Esophagus squamous epithelium (tissue), 5 donors: ENCODE measurements around the gene HOXC5. TPM values are rescaled to one million over a fixed set of nuclear protein-coding genes. Genes with fewer than 3 reads are reported as not detected.
A peak's percentile ranks its signal among the peaks of the same experiment; 100 is the strongest.

Experiments
- DNase-seq: peaks from one replicate; lab custom pipeline; 2025; lab: John Stamatoyannopoulos, UW
- H3K27ac ChIP-seq, 4 donors: fragments of 200-600 bp; sonication (generic); one replicate each; pipeline ENCODE4 v1.5.1; 2016 to 2019; ENCODE audit warnings: mild to moderate bottlenecking in 1 of 4
- H3K27me3 ChIP-seq, 4 donors: fragments of 200-600 bp; sonication (generic); 1 replicate in 3 of 4; 2 replicates in 1 of 4; pipeline versions ENCODE4 v1.5.1 to v1.6.0; 2017 to 2021; ENCODE audit warnings: antibody characterized with exemption in 1 of 4
- H3K36me3 ChIP-seq, 3 donors: fragments of 200-600 bp; sonication (generic); one replicate each; pipeline ENCODE4 v1.5.1; 2016 to 2019
- H3K4me1 ChIP-seq, 3 donors: fragments of 200-600 bp; sonication (generic); one replicate each; pipeline ENCODE4 v1.5.1; 2017 to 2019
- H3K4me3 ChIP-seq, 4 donors: fragments of 200-600 bp; sonication (generic); 1 replicate in 3 of 4; 2 replicates in 1 of 4; pipeline ENCODE4 v1.5.1; 2016 to 2019; ENCODE audit warnings: mild to moderate bottlenecking in 2 of 4, moderate library complexity in 1 of 4
- H3K9me3 ChIP-seq, 3 donors: fragments of 200-600 bp; sonication (generic); one replicate each; pipeline ENCODE4 v1.5.1; 2016 to 2019
- POLR2A ChIP-seq, 4 donors: fragments of 450-650 bp; IDR thresholded peaks; one replicate each; pipeline ENCODE4 v1.6.1; 2017; ENCODE audit warnings: antibody characterized with exemption in 4 of 4, mild to moderate bottlenecking in 4 of 4, moderate library complexity in 3 of 4
- WGBS, 2 donors: methylation state at CpG; one replicate each; pipeline ENCODE4 v1.1.5; 2018; 5-methylcytosine and 5-hydroxymethylcytosine counted together
- intact Hi-C: fragments of 100-400 bp; cut with DNase I; formaldehyde crosslinking; loops from one replicate; pipeline ENCODE4 v1.15.0; 2022
- total RNA-seq, 4 donors: library from RNA; depleted of rRNA; stranded (reverse); fragments of >200 nt; gene quantifications; one replicate each; pipeline ENCODE4 v1.1.0, GENCODE V29; 2016
- TF ChIP-seq, protein P1 (sequence below), 6 experiments: fragments of 450-650 bp in 4 of 6; fragments of 200-600 bp in 2 of 6; sonication (generic) in 2 of 6; IDR thresholded peaks; one replicate each; pipeline ENCODE4 v1.5.1; 2016 to 2019; ENCODE audit warnings: antibody characterized with exemption in 6 of 6, mild to moderate bottlenecking in 4 of 6, moderate library complexity in 4 of 6
- donor health status: DM: yes; HTN: yes; CAD: no.

The HOXC5 gene
- total RNA-seq, 4 donors from 2014 or later: 0.31 to 1.1 TPM; not detected in 2

DNA sequence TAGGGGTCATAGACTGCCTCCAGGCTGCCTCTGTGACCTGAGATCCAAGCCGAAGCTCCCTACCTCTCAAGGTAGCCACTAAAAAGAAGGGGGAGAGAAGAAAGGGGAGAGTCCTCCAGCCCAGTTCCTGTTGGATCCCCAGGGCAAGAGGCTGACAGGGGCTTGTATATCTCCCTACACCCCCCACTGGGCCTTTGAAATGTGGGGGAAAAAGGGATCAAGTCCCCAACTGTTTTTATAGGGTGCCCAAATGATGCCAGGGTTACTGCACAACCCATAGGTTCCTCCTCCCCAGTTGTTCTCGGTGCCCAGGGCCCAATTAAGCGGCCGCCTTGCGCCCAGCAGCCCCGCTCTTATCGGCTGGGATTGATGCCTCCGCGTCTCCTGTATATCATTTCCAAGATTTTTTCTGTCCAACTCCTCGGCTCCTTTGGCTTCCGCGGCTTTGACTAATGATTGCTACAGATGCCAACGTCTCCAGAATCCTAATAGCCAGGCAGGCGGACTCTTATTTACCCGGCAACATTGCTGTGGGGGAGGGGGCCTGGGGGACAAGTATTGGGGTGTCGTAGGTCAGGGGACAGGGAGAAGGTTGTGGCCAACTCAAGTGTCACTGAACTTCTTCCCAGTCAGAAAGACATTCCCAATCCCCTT is 13.1 kb downstream of the HOXC5 start:
- 31 to 38% methylated on average over 15 to 16 of the region's 16 CpGs for WGBS, 2 donors
- intact Hi-C loops: no loop called here
- Histone ChIP-seq H3K36me3 (no peaks in the 10 kb centered on the region), H3K27me3 (peaks cover 0 to 83% (median 3%) of the 10 kb centered on the region in 4 donors), H3K4me1 (peaks cover 3 to 86% (median 4%) of the 10 kb centered on the region in 3 donors), H3K27ac (peak overlapping the region in 3 of 4 donors; percentile 77 to 96 (median 85)), H3K9me3 (no peaks in the 10 kb centered on the region), H3K4me3 (peak overlapping the region in 3 of 4 donors; percentile 46 to 60 (median 51))
- DNase-seq: no peak
- TF ChIP-seq POLR2A (IDR thresholded peaks at IDR 0.05): no peak
- TF ChIP-seq, protein P1, sequence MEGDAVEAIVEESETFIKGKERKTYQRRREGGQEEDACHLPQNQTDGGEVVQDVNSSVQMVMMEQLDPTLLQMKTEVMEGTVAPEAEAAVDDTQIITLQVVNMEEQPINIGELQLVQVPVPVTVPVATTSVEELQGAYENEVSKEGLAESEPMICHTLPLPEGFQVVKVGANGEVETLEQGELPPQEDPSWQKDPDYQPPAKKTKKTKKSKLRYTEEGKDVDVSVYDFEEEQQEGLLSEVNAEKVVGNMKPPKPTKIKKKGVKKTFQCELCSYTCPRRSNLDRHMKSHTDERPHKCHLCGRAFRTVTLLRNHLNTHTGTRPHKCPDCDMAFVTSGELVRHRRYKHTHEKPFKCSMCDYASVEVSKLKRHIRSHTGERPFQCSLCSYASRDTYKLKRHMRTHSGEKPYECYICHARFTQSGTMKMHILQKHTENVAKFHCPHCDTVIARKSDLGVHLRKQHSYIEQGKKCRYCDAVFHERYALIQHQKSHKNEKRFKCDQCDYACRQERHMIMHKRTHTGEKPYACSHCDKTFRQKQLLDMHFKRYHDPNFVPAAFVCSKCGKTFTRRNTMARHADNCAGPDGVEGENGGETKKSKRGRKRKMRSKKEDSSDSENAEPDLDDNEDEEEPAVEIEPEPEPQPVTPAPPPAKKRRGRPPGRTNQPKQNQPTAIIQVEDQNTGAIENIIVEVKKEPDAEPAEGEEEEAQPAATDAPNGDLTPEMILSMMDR (IDR thresholded peaks at IDR 0.05): no peak

DNA sequence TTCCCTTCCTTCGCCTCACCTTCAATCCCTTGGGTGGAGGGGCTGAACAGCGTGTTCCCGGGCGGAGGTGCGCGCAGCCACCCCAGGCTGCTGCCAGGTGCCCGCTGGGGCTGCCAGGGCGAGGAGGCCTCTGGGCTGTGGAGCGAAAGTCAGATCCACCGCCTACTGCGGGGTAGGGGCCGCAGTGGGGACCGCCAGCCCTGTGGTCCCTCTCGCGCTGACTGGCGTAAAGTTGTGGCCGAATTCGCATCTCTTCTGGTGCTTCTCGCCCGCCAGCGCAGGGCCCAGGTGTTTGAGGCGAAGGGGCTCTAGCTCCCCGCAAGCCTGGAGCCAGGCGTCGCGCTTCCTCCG is 13.9 kb downstream of the HOXC5 start:
- intact Hi-C loops: no loop called here
- Histone ChIP-seq H3K4me3 (peak overlapping the region; percentile 33 to 60 (median 48)), H3K27me3 (peaks cover 0 to 85% (median 2%) of the 10 kb centered on the region in 4 donors), H3K27ac (peak overlapping the region; percentile 68 to 96 (median 81)), H3K9me3 (no peaks in the 10 kb centered on the region), H3K4me1 (peaks cover 3 to 87% (median 8%) of the 10 kb centered on the region in 3 donors), H3K36me3 (no peaks in the 10 kb centered on the region)
- 22 to 34% methylated on average over 9 to 14 of the region's 27 CpGs for WGBS, 2 donors
- TF ChIP-seq POLR2A (IDR thresholded peaks at IDR 0.05): no peak
- TF ChIP-seq, protein P1 (IDR thresholded peaks at IDR 0.05): no peak
- no peak for DNase-seq

DNA sequence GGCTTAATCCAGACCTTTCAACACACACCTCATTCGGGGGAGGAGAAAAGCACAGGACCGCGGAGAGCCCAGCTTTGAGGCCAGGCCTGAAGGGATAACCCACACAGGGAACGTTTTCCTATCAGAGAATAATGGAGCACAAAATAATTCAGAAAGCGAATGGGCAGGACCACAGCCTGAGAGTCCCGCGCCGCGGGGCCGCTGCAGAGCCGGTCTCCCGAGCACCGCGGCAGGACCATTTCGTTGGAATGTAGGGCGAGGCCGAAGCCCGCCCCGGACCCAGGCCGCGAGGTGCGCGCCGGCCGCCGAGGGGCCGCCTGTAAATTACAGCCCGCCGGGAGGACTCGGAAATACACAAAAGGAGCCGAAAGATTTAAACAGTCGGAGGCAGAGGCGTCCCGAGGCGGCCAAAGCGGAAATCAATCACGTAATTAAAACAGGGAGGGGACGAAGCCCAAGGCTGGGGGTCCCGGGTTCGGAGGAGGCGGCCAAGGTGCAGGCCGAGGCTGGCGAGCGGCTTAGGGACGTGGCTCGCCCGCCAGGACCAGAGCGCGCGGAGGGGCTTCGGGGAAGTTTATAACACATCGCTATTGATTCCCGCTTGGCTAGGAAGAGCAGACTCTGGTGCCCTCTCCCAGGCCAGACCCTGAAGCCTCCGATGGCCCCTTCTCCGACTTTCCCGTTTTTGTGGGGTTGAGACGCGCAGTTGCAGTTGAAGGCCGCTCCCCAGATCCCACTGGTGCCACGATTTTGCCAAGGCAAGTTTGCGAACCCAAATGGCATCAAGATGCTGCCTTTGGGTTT is 14.5 kb downstream of the HOXC5 start:
- no peaks in the 10 kb centered on the region for H3K36me3 ChIP-seq
- intact Hi-C loops: no loop called here
- peaks cover 3 to 93% (median 12%) of the 10 kb centered on the region in 3 donors for H3K4me1 ChIP-seq
- H3K9me3 ChIP-seq: no peaks in the 10 kb centered on the region
- peak overlapping the region; percentile 33 to 60 (median 48) for H3K4me3 ChIP-seq
- TF ChIP-seq, protein P1 (IDR thresholded peaks at IDR 0.05): no peak
- H3K27ac ChIP-seq: peak overlapping the region; percentile 68 to 96 (median 81)
- DNase-seq: no peak
- 9 to 28% methylated on average over 20 to 42 of the region's 61 CpGs for WGBS, 2 donors
- H3K27me3 ChIP-seq: peaks cover 0 to 86% (median 2%) of the 10 kb centered on the region in 4 donors

DNA sequence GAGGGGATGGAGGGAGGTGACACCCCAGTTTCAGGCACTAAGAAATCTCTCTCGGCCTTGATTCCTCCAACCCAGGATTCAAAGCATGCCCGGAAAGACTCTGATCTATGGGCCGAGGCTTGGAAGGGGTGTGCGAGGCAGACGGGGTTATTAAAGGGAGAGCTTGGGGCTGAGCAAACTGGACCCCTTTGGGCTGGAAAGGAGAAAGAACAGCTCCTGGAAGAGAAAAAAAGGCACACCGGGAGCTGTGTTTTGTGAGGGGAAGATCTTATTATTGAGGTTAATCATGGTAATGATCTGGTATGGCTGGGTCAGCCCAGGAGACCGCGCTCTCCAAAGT is 15.1 kb downstream of the HOXC5 start:
- no peak for DNase-seq
- WGBS, 2 donors: 29% methylated on average over 7 to 8 of the region's 8 CpGs
- peaks cover 9 to 98% (median 18%) of the 10 kb centered on the region in 3 donors for H3K4me1 ChIP-seq
- no peaks in the 10 kb centered on the region for H3K36me3 ChIP-seq
- intact Hi-C loops: no loop called here
- H3K27ac ChIP-seq: peak overlapping the region; percentile 68 to 96 (median 81)
- H3K4me3 ChIP-seq: peak overlapping the region; percentile 33 to 60 (median 48)
- H3K27me3 ChIP-seq: peaks cover 0 to 87% (median 2%) of the 10 kb centered on the region in 4 donors
- no peak for TF ChIP-seq POLR2A (IDR thresholded peaks at IDR 0.05)
- TF ChIP-seq, protein P1 (IDR thresholded peaks at IDR 0.05): no peak
- no peaks in the 10 kb centered on the region for H3K9me3 ChIP-seq
